Measurements from ENCODE around the gene LRRC75A.

DNA sequence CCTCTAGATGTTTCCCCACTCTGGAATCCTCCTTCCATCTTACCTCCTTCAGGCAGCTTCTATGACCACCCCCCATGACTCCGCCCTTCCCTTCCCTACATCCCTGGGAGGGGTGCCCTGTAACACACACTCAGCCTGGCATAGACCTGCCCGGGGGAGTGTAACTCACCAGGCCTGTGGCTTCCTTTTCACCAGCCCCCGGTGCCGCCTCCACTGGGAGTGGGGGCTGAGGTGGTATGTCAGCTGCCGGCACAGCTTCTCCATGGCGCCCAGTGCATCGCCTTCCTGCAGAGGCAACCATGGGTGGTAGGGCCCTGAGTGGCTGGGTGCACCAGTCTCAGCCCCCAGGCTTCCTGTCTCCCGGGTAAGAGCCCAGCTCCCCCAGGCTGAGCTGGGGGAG lies 44.3 kb downstream of the LRRC75A start:
- TF ChIP-seq, protein P1, sequence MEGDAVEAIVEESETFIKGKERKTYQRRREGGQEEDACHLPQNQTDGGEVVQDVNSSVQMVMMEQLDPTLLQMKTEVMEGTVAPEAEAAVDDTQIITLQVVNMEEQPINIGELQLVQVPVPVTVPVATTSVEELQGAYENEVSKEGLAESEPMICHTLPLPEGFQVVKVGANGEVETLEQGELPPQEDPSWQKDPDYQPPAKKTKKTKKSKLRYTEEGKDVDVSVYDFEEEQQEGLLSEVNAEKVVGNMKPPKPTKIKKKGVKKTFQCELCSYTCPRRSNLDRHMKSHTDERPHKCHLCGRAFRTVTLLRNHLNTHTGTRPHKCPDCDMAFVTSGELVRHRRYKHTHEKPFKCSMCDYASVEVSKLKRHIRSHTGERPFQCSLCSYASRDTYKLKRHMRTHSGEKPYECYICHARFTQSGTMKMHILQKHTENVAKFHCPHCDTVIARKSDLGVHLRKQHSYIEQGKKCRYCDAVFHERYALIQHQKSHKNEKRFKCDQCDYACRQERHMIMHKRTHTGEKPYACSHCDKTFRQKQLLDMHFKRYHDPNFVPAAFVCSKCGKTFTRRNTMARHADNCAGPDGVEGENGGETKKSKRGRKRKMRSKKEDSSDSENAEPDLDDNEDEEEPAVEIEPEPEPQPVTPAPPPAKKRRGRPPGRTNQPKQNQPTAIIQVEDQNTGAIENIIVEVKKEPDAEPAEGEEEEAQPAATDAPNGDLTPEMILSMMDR (conservative IDR thresholded peaks at IDR 0.05): no peak
- TF ChIP-seq EZH2 (IDR thresholded peaks at IDR 0.05; ENCODE audit: low read depth): no peak
